Neural progenitor cell (in vitro differentiated cells): Measurements from ENCODE around the gene NDE1. TPM values are rescaled to one million over a fixed set of nuclear protein-coding genes. Genes with fewer than 3 reads are reported as not detected.
A peak's percentile ranks its signal among the peaks of the same experiment; 100 is the strongest.
"Not testable (repeated sequence)": the region's sequence is repeated elsewhere in the genome, so short reads cannot be mapped to it uniquely, and the experiment has no call there.

Source experiments
- DNase-seq: peaks from one replicate; pipeline ENCODE4 v3.0.0-alpha.2; 2016; ENCODE audit warnings: low spot score
- H2AFZ ChIP-seq: fragments of 200-600 bp; sonication (generic); replicated peaks from 2 replicates; pipeline ENCODE4 v1.6.1; 2016; ENCODE audit warnings: antibody characterized with exemption
- H3F3A ChIP-seq: fragments of 200-600 bp; sonication (generic); 2 replicates; pipeline ENCODE4 v1.6.1; 2016; ENCODE audit warnings: antibody characterized with exemption, low read depth
- H3K27ac ChIP-seq: fragments of 200-600 bp; sonication (generic); 2 replicates; pipeline ENCODE4 v1.5.1; 2016; ENCODE audit warnings: mild to moderate bottlenecking
- H3K27me3 ChIP-seq: fragments of 200-600 bp; sonication (generic); 2 replicates; pipeline ENCODE4 v1.6.1; 2016; ENCODE audit warnings: mild to moderate bottlenecking, moderate library complexity
- H3K36me3 ChIP-seq: fragments of 200-600 bp; sonication (generic); 2 replicates; pipeline ENCODE4 v1.5.1; 2016
- H3K4me1 ChIP-seq: fragments of 200-600 bp; sonication (generic); 2 replicates; pipeline ENCODE4 v1.6.1; 2016; ENCODE audit warnings: mixed run types
- H3K4me2 ChIP-seq: fragments of 200-600 bp; sonication (generic); 2 replicates; pipeline ENCODE4 v1.6.1; 2016
- H3K4me3 ChIP-seq: fragments of 200-600 bp; sonication (generic); 2 replicates; pipeline ENCODE4 v1.5.1; 2016
- H3K79me2 ChIP-seq: fragments of 200-600 bp; sonication (generic); 2 replicates; pipeline ENCODE4 v1.6.1; 2016; ENCODE audit warnings: low read depth
- H3K9ac ChIP-seq: fragments of 200-600 bp; sonication (generic); 2 replicates; pipeline ENCODE4 v1.6.1; 2016
- H3K9me3 ChIP-seq: fragments of 200-600 bp; sonication (generic); 2 replicates; pipeline ENCODE4 v1.5.1; 2016; ENCODE audit warnings: low read depth
- H4K20me1 ChIP-seq: fragments of 200-600 bp; sonication (generic); 2 replicates; pipeline ENCODE4 v1.6.1; 2016; ENCODE audit warnings: low read depth
- H3K27ac Mint-ChIP-seq: 3 replicates; pipeline ENCODE4 v1.8.0; 2021; ENCODE audit warnings: mixed read lengths
- H3K27me3 Mint-ChIP-seq: 2 replicates; pipeline ENCODE4 v1.8.0; 2022; ENCODE audit warnings: low read depth, mild to moderate bottlenecking, inconsistent platforms, moderate library complexity, mixed read lengths; ENCODE audit not compliant: insufficient read depth
- H3K36me3 Mint-ChIP-seq: 3 replicates; pipeline ENCODE4 v1.8.0; 2021; ENCODE audit warnings: mixed read lengths
- H3K4me1 Mint-ChIP-seq: 3 replicates; pipeline ENCODE4 v1.8.0; 2021; ENCODE audit warnings: mixed read lengths
- H3K4me3 Mint-ChIP-seq: 3 replicates; pipeline ENCODE4 v1.8.0; 2021; ENCODE audit warnings: mild to moderate bottlenecking, moderate library complexity, mixed read lengths
- H3K9me3 Mint-ChIP-seq: 3 replicates; pipeline ENCODE4 v1.8.0; 2020; ENCODE audit warnings: mixed read lengths
- CTCF ChIP-seq: fragments of 200-600 bp; sonication (generic); IDR thresholded peaks from 2 replicates; pipeline ENCODE4 v1.5.1; 2017; ENCODE audit warnings: antibody characterized with exemption, mild to moderate bottlenecking
- EZH2 ChIP-seq: fragments of 200-600 bp; sonication (generic); IDR thresholded peaks from 2 replicates; pipeline ENCODE4 v1.6.1; 2017; ENCODE audit warnings: antibody characterized with exemption, mild to moderate bottlenecking, moderate library complexity
- EZH2phosphoT487 ChIP-seq: fragments of 200-600 bp; sonication (generic); IDR thresholded peaks from 2 replicates; pipeline ENCODE4 v1.6.1; 2017; ENCODE audit warnings: antibody characterized with exemption
- total RNA-seq: library from RNA; depleted of rRNA; stranded (reverse); fragments of >200 nt; gene quantifications from 2 replicates; pipeline ENCODE4 v1.2.3, GENCODE V29; 2015; ENCODE audit warnings: low replicate concordance

The NDE1 gene
- total RNA-seq, 1 donor from 2014 or later = 85.3 TPM

GRCh38 chr16:15647294-15648014 is 2.6 kb upstream of the NDE1 start:
- Histone ChIP-seq H3K4me2 (no peak overlapping the region), H3K4me3 (no peak overlapping the region), H3K27ac (no peak overlapping the region), H3K27me3 (no peaks in the 10 kb centered on the region), H3K4me1 (peaks cover 11% of the 10 kb centered on the region), H4K20me1 (peaks cover 17% of the 10 kb centered on the region), H3K9me3 (no peaks in the 10 kb centered on the region), H3F3A (peaks cover 40% of the 10 kb centered on the region), H3K9ac (no peak overlapping the region), H3K36me3 (no peaks in the 10 kb centered on the region), H3K79me2 (peaks cover 22% of the 10 kb centered on the region), H2AFZ (no peak overlapping the region)
- no peak for DNase-seq
- H3K9me3 Mint-ChIP-seq = no peaks in the 10 kb centered on the region
- H3K4me1 Mint-ChIP-seq = peaks cover 20% of the 10 kb centered on the region
- no peak overlapping the region for H3K27ac Mint-ChIP-seq
- H3K4me3 Mint-ChIP-seq = no peak overlapping the region
- H3K27me3 Mint-ChIP-seq = peaks cover 6% of the 10 kb centered on the region
- no peaks in the 10 kb centered on the region for H3K36me3 Mint-ChIP-seq
- TF ChIP-seq EZH2phosphoT487 = no peak
- TF ChIP-seq EZH2 = no peak
- TF ChIP-seq CTCF = no peak

GRCh38 chr16:15648135-15648730 is 1.8 kb upstream of the NDE1 start:
- Mint-ChIP-seq H3K27ac (no peak overlapping the region), H3K27me3 (peaks cover 6% of the 10 kb centered on the region), H3K9me3 (no peaks in the 10 kb centered on the region), H3K4me3 (no peak overlapping the region), H3K36me3 (peaks cover 4% of the 10 kb centered on the region), H3K4me1 (peaks cover 25% of the 10 kb centered on the region)
- Histone ChIP-seq H4K20me1 (peaks cover 22% of the 10 kb centered on the region), H3K79me2 (peaks cover 30% of the 10 kb centered on the region), H2AFZ (no peak overlapping the region), H3K27me3 (no peaks in the 10 kb centered on the region), H3K4me2 (no peak overlapping the region), H3K4me1 (peaks cover 11% of the 10 kb centered on the region), H3K36me3 (no peaks in the 10 kb centered on the region), H3K27ac (no peak overlapping the region), H3K9ac (no peak overlapping the region), H3K9me3 (no peaks in the 10 kb centered on the region), H3F3A (peaks cover 35% of the 10 kb centered on the region), H3K4me3 (no peak overlapping the region)
- TF ChIP-seq EZH2 = no peak
- TF ChIP-seq EZH2phosphoT487 = no peak
- TF ChIP-seq CTCF = no peak
- no peak for DNase-seq

- H3K9ac ChIP-seq, H3K36me3 Mint-ChIP-seq, H3K9me3 Mint-ChIP-seq, DNase-seq, H3K36me3 ChIP-seq, H3K9me3 ChIP-seq, H3K27me3 Mint-ChIP-seq, H3K27ac ChIP-seq, H3K27ac Mint-ChIP-seq, H3K4me1 ChIP-seq, H3K27me3 ChIP-seq: not testable (repeated sequence)
- H2AFZ ChIP-seq = peak overlapping the region; percentile 69
- peak overlapping the region; percentile 81 for H3K4me2 ChIP-seq
- peak overlapping the region; percentile 60 for H3K4me3 ChIP-seq
- H3K79me2 ChIP-seq = peaks cover 40% of the 10 kb centered on the region
- Mint-ChIP-seq H3K4me1 (peaks cover 18% of the 10 kb centered on the region), H3K4me3 (peak overlapping the region; percentile 85)
- H4K20me1 ChIP-seq = peaks cover 22% of the 10 kb centered on the region
- peaks cover 24% of the 10 kb centered on the region for H3F3A ChIP-seq
Observed at GRCh38 chr16:15649311-15649710, 734 bp upstream of the NDE1 start.

- Histone ChIP-seq H3K4me2 (peak overlapping the region; percentile 81), H3K4me3 (peak overlapping the region; percentile 60), H3K27me3 (no peaks in the 10 kb centered on the region), H3K9me3 (no peaks in the 10 kb centered on the region), H3K4me1 (no peaks in the 10 kb centered on the region), H2AFZ (peak overlapping the region; percentile 69), H3K9ac (no peak overlapping the region), H3K27ac (no peak overlapping the region), H3F3A (peaks cover 21% of the 10 kb centered on the region), H4K20me1 (peaks cover 22% of the 10 kb centered on the region), H3K79me2 (peaks cover 43% of the 10 kb centered on the region), H3K36me3 (no peaks in the 10 kb centered on the region)
- Mint-ChIP-seq H3K27ac (no peak overlapping the region), H3K27me3 (peaks cover 6% of the 10 kb centered on the region), H3K9me3 (no peaks in the 10 kb centered on the region), H3K4me3 (peak overlapping the region; percentile 85), H3K36me3 (peaks cover 4% of the 10 kb centered on the region), H3K4me1 (peaks cover 16% of the 10 kb centered on the region)
- no peak for DNase-seq
- no peak for TF ChIP-seq EZH2
- TF ChIP-seq EZH2phosphoT487 = no peak
- TF ChIP-seq CTCF = no peak
Observed at GRCh38 chr16:15649727-15650018, 372 bp upstream of the NDE1 start.
